Activated CD8-positive, alpha-beta memory T cell treated with anti-CD3 and anti-CD28 coated beads, Interleukin-2, amount 50 U/mL, for 1 hour (primary cell): Measurements from ENCODE around the gene TERT.
"Not testable (repeated sequence)": the region's sequence is repeated elsewhere in the genome, so short reads cannot be mapped to it uniquely, and the experiment has no call there.

Experiments
- DNase-seq: peaks from one replicate; pipeline ENCODE4 v3.0.0-alpha.2; 2020; ENCODE audit errors: extremely low read depth

The TERT gene

DNA sequence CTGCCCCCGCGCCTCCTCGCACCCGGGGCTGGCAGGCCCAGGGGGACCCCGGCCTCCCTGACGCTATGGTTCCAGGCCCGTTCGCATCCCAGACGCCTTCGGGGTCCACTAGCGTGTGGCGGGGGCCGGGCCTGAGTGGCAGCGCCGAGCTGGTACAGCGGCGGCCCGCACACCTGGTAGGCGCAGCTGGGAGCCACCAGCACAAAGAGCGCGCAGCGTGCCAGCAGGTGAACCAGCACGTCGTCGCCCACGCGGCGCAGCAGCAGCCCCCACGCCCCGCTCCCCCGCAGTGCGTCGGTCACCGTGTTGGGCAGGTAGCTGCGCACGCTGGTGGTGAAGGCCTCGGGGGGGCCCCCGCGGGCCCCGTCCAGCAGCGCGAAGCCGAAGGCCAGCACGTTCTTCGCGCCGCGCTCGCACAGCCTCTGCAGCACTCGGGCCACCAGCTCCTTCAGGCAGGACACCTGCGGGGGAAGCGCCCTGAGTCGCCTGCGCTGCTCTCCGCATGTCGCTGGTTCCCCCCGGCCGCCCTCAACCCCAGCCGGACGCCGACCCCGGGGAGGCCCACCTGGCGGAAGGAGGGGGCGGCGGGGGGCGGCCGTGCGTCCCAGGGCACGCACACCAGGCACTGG, 548 bp downstream of the TERT start:
- DNase-seq = no peak

DNA sequence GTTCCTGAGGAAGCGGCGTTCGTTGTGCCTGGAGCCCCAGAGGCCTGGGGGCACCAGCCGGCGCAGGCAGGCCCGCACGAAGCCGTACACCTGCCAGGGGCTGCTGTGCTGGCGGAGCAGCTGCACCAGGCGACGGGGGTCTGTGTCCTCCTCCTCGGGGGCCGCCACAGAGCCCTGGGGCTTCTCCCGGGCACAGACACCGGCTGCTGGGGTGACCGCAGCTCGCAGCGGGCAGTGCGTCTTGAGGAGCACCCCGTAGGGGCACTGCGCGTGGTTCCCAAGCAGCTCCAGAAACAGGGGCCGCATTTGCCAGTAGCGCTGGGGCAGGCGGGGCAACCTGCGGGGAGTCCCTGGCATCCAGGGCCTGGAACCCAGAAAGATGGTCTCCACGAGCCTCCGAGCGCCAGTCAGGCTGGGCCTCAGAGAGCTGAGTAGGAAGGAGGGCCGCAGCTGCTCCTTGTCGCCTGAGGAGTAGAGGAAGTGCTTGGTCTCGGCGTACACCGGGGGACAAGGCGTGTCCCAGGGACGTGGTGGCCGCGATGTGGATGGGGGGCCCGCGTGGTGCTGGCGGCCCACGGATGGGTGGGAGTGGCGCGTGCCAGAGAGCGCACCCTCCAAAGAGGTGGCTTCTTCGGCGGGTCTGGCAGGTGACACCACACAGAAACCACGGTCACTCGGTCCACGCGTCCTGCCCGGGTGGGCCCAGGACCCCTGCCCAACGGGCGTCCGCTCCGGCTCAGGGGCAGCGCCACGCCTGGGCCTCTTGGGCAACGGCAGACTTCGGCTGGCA, 1.3 kb downstream of the TERT start:
- no peak for DNase-seq

DNA sequence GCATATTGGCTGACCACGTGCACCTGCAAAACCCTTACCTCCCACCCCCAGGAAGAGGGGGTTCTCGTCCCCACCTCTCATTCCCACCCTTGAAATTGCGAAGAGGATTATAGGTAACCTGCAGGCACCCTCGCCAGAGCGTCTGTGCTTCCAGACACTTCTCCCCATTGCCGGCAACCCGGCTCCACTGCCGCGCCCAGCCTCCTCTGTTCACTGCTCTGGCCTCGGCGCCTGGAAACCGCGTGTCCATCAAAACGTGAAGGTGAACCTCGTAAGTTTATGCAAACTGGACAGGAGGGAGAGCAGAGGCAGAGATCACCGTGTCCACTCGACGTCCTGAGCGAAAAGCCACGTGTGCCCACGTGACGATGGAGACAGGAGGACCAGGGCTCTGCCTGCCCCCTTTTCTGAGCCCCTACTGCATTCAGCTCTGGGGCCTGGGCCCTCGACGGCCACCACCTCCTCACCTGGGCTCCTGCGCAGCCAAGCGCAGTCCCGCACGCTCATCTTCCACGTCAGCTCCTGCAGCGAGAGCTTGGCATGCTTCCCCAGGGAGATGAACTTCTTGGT, 1.9 kb downstream of the TERT start:
- no peak for DNase-seq

DNA sequence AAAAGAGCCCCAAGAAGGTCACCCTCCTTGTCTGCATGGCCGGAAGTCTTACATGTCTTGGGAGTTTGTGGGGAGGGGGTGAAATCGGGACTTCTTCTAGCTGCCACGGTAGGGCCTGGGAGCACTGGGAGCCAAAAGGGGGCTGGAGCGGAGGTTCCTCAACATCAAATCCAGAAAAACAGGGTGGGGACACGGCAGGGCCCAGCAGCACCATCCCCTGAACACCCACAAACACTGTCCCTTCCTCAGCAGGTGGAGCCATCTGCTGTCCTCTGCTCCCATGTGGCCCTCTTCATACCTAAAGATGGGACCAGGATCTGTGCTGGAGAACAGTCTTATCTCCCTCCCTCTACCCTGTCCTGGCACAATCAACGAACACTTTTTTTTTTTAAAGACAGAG, 2.7 kb downstream of the TERT start:
- no peak for DNase-seq

DNA sequence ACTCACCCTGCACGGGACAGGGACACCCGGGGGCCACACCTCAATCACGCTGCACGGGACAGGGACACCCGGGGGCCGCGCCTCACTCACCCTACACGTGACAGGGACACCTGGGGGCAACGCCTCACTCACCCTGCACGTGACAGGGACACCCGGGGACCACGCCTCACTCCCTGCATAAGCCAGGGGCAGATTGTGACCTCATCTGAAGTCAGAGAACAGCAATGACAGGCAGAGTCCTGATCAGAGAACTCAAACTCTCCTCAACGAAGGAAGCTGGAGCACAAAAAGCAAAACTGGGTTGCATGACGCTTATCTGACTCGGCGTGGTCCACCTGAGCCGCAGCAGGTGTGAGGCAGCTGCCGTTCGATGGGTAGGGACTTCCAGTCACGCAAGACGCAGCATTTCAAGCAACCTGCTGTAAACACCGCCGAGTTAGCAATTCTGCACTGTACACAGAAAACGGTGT, 3.2 kb downstream of the TERT start:
- DNase-seq = no peak

DNA sequence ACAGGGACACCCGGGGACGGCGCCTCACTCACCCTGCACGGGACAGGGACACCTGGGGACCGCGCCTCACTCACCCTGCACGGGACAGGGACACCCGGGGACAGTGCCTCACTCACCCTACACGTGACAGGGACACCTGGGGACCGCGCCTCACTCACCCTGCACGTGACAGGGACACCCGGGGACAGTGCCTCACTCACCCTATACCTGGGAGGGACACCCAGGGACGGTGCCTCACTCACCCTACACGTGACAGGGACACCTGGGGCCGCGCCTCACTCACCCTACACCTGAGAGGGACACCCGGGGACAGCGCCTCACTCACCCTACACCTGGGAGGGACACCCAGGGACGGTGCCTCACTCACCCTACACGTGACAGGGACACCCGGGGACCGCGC, 3.9 kb downstream of the TERT start:
- DNase-seq = not testable (repeated sequence)

DNA sequence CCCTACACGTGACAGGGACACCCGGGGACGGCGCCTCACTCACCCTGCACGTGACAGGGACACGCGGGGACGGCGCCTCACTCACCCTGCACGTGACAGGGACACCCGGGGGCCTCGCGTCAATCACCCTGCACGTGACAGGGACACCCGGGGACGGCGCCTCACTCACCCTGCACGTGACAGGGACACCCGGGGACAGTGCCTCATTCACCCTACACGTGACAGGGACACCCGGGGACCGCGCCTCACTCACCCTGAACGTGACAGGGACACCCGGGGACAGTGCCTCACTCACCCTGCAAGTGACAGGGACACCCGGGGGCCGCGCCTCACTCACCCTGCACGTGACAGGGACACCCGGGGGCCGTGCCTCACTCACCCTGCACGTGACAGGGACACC, 5.3 kb downstream of the TERT start:
- DNase-seq = not testable (repeated sequence)

DNA sequence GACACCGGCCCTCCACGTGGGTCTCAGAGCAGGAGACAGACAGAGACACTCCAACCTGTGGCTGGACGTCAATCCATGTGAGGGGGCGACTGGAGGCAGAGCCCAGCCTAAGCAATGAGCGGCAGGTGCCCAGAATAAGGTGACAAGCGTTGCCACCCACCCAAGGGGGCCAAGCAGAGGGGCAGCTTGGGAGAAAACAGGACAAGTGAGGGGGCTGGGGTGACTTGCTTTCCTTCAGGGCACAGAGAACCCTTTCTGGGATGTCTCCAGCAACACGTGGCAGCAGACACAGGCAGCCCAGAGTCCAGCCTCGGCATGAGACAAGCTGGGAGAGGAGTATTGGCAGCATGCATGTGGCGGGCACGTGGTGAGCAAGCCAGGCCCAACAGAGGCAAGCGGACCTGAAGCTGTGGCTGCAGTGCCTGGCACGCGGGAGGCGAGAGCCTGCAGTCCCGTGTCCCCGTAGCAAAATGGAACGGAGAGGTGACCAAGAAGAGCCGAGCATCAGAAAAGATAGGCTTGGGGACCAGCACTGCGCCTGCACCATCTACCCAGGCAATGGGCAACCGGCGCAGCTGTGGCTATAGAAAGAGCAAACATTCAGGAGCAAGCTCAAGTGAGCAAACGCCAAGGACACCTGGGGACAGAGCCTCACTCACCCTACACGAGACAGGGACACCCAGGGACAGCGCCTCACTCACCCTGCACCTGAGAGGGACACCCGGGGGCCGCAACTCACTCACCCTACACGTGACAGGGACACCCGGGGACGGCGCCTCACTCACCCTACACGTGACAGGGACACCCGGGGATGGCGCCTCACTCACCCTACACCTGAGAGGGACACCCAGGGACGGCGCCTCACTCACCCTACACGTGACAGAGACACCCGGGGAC, 6.2 kb downstream of the TERT start:
- DNase-seq = no peak

DNA sequence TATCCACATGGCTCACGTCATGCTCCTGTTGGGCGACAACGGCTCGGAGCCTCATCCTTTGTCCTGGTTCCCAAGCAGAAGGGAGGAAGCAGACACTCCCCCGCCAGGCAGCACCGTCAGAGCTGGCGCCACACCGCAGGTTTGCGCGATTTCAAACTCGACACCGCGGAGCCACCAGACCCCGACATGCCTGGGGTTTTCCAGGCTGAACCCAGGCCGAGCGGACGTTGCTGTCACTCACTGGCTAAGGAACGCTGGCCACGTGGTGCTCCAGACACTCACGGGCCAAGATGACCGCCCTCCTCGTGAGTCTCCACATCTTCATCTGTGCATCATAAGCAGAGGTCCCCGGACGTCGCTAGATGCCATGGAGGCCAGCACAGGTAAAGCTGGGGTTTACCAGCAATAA, 9.0 kb downstream of the TERT start:
- no peak for DNase-seq

DNA sequence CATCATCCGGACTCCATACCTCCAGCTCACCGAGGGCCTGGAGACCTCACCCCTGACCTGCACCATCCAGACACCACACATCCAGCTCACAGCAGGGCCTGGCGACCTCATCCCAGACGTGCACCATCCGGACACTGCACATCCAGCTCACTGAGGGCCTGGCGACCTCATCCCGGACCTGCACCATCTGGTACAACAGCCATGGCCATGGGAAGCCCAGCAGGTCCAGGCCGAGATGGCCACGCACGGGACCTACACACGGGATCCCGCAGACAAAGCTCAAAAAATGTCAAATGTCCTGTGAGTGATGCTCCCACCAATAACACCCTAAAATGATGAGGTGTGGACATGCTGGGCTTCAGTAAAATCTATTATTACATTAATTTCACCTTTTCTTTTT, 9.7 kb downstream of the TERT start:
- no peak for DNase-seq

DNA sequence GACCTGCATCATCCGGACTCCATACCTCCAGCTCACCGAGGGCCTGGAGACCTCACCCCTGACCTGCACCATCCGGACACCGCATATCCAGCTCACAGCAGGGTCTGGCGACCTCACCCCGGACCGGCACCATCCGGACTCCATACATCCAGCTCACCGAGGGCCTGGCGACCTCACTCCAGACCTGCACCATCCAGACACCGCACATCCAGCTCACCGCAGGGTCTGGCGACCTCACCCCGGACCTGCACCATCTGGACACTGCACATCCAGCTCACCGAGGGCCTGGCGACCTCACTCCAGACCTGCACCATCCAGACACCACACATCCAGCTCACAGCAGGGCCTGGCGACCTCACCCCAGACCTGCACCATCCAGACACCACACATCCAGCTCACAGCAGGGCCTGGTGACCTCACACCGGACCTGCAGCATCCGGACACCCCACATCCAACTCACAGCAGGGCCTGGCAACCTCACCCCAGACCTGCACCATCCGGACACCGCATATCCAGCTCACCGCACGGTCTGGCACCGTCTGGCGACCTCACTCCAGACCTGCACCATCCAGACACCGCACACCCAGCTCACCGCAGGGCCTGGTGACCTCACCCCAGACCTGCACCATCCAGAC, 10.4 kb downstream of the TERT start:
- not testable (repeated sequence) for DNase-seq

DNA sequence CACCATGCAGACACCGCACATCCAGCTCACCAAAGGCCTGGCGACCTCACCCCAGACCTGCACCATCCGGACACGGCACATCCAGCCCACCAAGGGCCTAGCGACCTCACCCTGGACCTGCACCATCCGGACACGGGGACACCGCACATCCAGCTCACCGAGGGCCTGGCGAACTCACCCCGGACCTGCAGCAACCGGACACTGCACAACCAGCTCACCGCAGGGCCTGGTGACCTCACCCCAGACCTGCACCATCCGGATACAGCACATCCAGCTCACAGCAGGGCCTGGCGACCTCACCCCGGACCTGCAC, 11.2 kb downstream of the TERT start:
- not testable (repeated sequence) for DNase-seq

DNA sequence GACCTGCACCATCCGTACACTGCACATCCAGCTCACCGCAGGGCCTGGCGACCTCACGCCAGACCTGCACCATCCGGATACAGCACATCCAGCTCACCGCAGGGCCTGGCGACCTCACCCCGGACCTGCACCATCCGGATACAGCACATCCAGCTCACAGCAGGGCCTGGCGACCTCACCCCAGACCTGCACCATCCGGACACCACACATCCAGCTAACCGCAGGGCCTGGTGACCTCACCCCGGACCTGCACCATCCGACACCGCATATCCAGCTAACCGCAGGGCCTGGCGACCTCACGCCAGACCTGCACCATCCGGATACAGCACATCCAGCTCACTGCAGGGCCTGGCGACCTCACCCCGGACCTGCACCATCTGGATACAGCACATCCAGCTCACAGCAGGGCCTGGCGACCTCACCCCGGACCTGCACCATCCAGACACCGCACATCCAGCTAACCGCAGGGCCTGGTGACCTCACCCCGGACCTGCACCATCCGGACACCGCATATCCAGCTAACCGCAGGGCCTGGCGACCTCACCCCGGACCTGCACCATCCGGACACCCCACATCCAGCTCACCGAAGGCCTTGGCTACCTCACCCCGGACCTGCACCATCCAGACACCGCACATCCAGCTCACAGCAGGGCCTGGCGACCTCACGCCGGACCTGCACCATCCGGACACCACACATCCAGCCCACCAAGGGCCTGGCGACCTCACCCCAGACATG, 11.7 kb downstream of the TERT start:
- not testable (repeated sequence) for DNase-seq

DNA sequence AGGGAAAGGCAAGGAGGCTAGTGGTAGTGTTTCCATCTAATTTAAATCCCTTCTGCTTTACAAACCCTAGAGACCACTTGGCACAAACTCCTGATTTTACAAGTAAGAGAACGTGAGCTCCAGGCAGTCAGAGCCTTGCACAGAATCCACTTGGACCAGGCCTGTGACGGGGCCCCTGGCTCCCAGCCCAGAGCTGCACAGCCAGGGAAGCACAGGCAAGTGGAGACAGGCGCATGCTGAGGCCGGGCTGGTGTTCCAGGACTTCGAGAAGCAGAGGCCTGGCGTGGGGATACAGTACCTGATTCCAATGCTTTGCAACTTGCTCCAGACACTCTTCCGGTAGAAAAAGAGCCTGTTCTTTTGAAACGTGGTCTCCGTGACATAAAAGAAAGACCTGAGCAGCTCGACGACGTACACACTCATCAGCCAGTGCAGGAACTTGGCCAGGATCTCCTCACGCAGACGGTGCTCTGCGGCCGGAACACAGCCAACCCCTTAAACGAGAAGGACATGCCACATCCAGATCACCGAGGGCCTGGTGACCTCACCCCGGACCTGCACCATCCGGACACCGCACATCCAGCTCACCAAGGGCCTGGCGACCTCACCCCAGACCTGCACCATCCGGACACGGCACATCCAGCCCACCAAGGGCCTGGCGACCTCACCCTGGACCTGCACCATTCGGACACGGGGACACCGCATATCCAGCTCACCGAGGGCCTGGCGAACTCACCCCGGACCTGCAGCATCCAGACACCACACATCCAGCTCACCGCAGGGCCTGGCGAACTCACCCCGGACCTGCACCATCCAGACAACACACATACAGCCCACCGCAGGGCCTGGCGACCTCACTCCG, 12.5 kb downstream of the TERT start:
- DNase-seq = no peak

DNA sequence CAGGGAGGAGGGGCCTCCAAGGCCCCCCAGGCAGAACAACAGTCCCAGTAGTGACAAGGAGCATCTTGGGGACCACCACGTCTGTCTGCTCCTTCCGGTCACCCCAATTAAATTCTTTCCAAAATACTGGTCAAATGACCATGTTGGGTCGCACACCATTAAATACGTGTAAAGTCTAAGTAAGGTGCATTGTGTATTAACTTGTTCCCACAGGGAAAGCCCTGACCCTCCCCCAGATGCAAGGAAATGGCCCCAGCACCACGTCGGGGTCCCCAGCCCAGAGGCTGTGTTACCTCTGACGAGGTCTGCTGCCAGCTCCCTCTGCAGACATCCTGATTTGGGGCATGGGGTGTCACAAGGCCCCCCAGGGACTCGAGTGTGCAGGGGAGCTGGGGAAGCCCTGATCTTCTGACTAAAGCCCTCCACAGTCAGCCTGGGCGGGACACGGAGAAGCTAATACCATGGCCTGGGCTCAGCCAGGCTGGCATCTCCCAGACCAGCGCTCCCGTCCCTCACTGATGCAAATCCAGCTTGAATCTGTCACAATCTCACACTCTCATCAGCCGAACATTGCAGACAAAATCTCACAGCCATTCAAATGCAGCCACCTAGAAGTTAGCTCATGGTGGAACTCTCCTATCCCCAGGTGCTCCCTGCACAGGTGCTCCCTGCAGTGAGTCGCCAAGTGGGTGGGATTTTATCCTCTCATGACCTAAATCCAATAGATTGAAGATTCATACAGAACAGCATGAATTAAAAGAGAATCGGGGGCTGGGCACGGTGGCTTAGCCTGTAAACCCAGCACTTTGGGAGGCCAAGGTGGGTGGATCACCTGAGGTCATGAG, 13.6 kb downstream of the TERT start:
- no peak for DNase-seq

DNA sequence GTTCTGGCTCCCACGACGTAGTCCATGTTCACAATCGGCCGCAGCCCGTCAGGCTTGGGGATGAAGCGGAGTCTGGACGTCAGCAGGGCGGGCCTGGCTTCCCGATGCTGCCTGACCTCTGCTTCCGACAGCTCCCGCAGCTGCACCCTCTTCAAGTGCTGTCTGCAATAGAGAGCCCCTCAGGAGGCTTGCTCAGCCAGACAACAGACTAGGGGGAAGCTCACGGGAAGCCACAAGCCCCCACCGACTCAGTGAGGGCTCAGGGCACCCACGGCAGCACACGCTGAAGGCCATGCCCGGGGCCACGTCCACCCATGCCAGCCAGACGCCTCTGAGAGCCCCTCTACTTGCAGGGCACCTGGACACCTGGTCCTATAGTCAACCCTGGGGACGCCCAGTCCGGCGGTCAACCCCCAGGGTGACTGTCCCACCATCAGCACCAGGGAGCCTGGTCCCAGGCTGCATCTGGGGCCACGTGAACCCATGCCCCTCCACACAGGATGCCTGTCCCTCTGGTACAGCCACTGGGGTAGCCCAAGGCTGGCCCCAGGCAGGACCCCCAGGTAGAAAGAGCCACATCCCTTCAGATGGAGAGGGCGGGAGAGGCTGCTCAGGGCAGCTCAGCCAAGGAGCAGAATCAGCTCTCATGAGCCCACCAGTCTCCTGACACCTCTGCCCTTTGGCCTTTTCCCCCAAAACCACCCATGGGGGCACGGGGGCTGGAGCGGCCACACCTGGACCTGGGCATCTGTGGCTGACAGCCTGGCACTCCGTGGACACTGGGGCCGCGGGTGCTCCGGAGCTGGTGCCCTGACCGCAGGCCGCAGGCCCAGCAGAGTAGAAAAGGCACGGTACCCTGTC, 14.5 kb downstream of the TERT start:
- no peak for DNase-seq

DNA sequence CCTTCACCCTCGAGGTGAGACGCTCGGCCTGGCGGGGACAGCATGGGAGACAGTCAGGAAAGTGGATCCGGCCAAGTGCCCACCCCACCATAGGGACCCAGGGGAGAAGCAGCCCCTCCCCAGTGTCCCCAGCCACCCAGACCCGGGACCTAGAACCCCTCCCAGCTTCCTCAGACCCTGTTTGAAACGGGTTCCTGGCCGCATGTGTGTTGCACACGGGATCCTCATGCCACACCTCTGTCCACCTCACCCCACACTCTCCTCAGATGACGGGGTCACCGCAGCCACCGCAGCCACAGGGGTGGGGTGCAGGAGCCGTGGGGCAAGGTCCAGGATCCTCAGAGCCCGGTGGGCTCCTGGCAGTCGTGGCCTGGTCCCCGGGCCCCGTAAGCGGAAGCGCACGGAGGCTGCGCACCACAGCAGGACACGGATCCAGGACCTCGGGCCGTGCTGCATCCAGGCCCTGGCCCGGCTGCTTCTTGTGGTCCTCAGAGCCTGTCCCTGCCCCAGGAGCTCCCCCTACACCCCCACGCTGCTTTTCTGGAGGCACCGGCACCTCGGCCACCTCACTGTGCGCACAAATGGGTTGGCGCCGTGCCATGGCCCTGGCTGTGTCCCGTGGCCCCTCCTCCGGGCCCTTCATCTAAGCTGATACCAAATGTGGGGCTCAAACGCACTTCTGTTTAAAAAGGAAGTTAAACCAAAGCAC, 15.3 kb downstream of the TERT start:
- no peak for DNase-seq
